Measurements from ENCODE around the gene FAAP24.
A peak's percentile ranks its signal among the peaks of the same experiment; 100 is the strongest.
"Not testable (repeated sequence)": the region's sequence is repeated elsewhere in the genome, so short reads cannot be mapped to it uniquely, and the experiment has no call there.

FAAP24 gene

GRCh38 chr19:32971012-32971595, 938 bp upstream of the FAAP24 start:
- peaks cover 2% of the 10 kb centered on the region for H3K36me3 ChIP-seq (ENCODE audit: control insufficient read depth, insufficient read depth, low read length)
- no peak for DNase-seq (ENCODE audit: extremely low read depth, insufficient read length)
- H3K4me3 ChIP-seq (replicated peaks; ENCODE audit: low read depth, low read length) = peak overlapping the region; percentile 87
- H3K27me3 ChIP-seq (replicated peaks; ENCODE audit: control insufficient read depth, insufficient read depth, low read length) = no peaks in the 10 kb centered on the region
- TF ChIP-seq, protein P1, sequence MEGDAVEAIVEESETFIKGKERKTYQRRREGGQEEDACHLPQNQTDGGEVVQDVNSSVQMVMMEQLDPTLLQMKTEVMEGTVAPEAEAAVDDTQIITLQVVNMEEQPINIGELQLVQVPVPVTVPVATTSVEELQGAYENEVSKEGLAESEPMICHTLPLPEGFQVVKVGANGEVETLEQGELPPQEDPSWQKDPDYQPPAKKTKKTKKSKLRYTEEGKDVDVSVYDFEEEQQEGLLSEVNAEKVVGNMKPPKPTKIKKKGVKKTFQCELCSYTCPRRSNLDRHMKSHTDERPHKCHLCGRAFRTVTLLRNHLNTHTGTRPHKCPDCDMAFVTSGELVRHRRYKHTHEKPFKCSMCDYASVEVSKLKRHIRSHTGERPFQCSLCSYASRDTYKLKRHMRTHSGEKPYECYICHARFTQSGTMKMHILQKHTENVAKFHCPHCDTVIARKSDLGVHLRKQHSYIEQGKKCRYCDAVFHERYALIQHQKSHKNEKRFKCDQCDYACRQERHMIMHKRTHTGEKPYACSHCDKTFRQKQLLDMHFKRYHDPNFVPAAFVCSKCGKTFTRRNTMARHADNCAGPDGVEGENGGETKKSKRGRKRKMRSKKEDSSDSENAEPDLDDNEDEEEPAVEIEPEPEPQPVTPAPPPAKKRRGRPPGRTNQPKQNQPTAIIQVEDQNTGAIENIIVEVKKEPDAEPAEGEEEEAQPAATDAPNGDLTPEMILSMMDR (IDR thresholded peaks at IDR 0.05; ENCODE audit: insufficient read depth, low read length, poor library complexity, severe bottlenecking) = no peak

GRCh38 chr19:32976223-32976805, 4.3 kb downstream of the FAAP24 start:
- TF ChIP-seq, protein P1 (IDR thresholded peaks at IDR 0.05; ENCODE audit: insufficient read depth, low read length, poor library complexity, severe bottlenecking) = peak; percentile 74
- Histone ChIP-seq H3K4me3 (replicated peaks; ENCODE audit: low read depth, low read length) (no peak overlapping the region), H3K27me3 (replicated peaks; ENCODE audit: control insufficient read depth, insufficient read depth, low read length) (no peaks in the 10 kb centered on the region), H3K36me3 (ENCODE audit: control insufficient read depth, insufficient read depth, low read length) (peaks cover 4% of the 10 kb centered on the region)
- no peak for DNase-seq (ENCODE audit: extremely low read depth, insufficient read length)

DNA sequence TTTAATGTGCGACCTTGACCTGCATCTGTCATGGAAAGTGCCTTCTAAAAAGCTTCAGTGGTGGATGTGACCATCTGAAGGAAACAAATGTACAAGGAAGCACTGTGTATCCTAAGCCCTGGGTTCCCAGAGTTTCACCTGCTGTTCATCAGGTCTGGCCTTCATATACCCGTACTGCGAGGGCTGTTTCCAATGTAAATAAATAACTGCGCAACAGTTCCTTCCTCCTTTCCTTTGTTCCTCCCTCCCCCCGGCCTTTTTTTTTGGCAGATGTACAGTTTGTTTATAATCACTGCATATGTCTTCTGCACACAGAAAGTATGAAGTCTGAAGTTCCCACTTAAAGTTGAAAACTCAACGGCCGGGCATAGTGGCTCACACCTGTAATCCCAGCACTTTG, 5.2 kb downstream of the FAAP24 start:
- no peak for DNase-seq (ENCODE audit: extremely low read depth, insufficient read length)
- Histone ChIP-seq H3K27me3 (replicated peaks; ENCODE audit: control insufficient read depth, insufficient read depth, low read length) (no peaks in the 10 kb centered on the region), H3K4me3 (replicated peaks; ENCODE audit: low read depth, low read length) (no peak overlapping the region), H3K36me3 (ENCODE audit: control insufficient read depth, insufficient read depth, low read length) (peaks cover 4% of the 10 kb centered on the region)
- TF ChIP-seq, protein P1 (IDR thresholded peaks at IDR 0.05; ENCODE audit: insufficient read depth, low read length, poor library complexity, severe bottlenecking) = no peak

DNA sequence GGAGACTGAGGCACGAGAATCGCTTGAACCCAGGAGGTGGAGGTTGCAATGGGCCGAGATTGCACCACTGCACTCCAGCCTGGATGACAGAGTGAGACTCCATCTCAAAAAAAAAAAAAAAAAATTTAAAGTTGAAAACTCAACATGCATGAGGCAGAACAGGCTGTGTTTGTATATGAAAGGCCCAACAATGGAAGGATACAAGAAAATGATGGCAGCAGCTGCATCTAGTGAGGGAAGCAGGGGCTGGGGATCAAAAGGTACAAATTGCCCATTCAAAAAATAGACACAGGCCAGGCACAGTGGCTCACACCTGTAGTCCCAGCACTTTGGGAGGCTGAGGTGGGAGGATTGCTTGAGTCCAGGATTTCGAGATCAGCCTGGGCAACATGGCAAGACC, 5.8 kb downstream of the FAAP24 start:
- H3K27me3 ChIP-seq (replicated peaks; ENCODE audit: control insufficient read depth, insufficient read depth, low read length); H3K4me3 ChIP-seq (replicated peaks; ENCODE audit: low read depth, low read length); DNase-seq (ENCODE audit: extremely low read depth, insufficient read length); H3K36me3 ChIP-seq (ENCODE audit: control insufficient read depth, insufficient read depth, low read length): not testable (repeated sequence)

DNA sequence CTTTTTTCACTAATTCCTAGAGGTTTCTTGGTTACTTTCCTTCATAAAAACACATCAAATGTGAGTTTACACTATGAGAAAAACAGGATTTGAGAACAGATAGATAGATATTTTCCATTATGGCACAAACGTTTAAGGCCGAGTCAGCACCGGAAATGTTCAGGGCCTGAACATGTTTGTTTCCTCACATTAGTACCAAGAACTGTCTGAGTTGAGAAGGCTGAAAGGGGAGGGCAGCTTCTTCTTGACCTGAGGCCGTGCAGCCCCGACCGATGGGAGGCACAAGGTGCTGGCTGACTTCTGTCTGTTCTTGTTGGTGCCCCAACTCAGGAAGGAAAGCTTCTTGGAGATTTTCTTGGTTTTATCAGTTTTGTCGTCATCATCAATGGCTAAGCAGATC, 7.8 kb downstream of the FAAP24 start:
- not testable (repeated sequence) for H3K4me3 ChIP-seq (replicated peaks; ENCODE audit: low read depth, low read length); H3K36me3 ChIP-seq (ENCODE audit: control insufficient read depth, insufficient read depth, low read length); DNase-seq (ENCODE audit: extremely low read depth, insufficient read length); H3K27me3 ChIP-seq (replicated peaks; ENCODE audit: control insufficient read depth, insufficient read depth, low read length)

DNA sequence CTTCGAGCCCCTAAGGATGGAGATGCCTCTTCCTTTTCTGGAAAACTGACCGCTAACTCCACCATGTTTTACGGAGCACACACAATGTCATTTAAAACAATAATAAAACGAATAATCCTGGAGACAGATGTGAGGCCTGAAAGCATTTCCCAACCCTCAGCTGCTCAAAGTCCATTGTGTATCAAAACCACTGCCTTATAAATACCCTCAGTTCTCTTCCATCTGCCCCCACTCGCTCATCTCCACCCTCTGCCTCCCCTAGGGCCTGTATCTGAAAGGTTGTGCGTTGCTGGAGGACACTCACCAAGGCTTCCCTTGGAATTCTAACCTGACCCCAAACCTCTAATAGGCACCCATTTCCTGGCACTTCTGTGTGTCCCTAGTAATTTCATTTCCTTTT, 10.4 kb downstream of the FAAP24 start:
- not testable (repeated sequence) for DNase-seq (ENCODE audit: extremely low read depth, insufficient read length); H3K36me3 ChIP-seq (ENCODE audit: control insufficient read depth, insufficient read depth, low read length); H3K27me3 ChIP-seq (replicated peaks; ENCODE audit: control insufficient read depth, insufficient read depth, low read length); H3K4me3 ChIP-seq (replicated peaks; ENCODE audit: low read depth, low read length)

- H3K4me3 ChIP-seq (replicated peaks; ENCODE audit: low read depth, low read length); H3K36me3 ChIP-seq (ENCODE audit: control insufficient read depth, insufficient read depth, low read length); DNase-seq (ENCODE audit: extremely low read depth, insufficient read length); H3K27me3 ChIP-seq (replicated peaks; ENCODE audit: control insufficient read depth, insufficient read depth, low read length): not testable (repeated sequence)
Observed at GRCh38 chr19:32988254-32988653, 16.2 kb downstream of the FAAP24 start.

GRCh38 chr19:32988724-32989123, 16.7 kb downstream of the FAAP24 start:
- H3K36me3 ChIP-seq (ENCODE audit: control insufficient read depth, insufficient read depth, low read length) = no peaks in the 10 kb centered on the region
- DNase-seq (ENCODE audit: extremely low read depth, insufficient read length) = no peak
- no peak overlapping the region for H3K4me3 ChIP-seq (replicated peaks; ENCODE audit: low read depth, low read length)
- no peaks in the 10 kb centered on the region for H3K27me3 ChIP-seq (replicated peaks; ENCODE audit: control insufficient read depth, insufficient read depth, low read length)
- TF ChIP-seq, protein P1 (IDR thresholded peaks at IDR 0.05; ENCODE audit: insufficient read depth, low read length, poor library complexity, severe bottlenecking) = no peak

DNA sequence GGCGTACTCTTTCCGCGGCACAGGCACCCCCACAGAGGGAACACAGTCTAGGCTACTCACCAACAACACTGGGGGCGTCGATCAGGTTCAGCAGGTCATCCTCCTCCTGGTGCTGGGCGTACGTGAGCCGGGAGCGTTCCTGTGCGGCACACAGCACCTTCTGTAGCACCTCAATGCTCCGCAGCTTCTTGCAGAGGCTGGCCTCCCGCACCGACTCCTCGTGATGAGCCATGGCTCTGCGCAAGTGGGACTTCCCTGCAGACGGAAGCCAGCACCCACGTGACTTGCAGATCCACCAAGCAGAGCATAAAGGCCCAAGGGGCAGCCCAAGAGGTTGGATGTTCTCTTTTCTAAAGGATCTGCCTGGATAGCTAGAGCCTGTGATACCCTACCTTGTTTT, 23.9 kb downstream of the FAAP24 start:
- not testable (repeated sequence) for DNase-seq (ENCODE audit: extremely low read depth, insufficient read length); H3K4me3 ChIP-seq (replicated peaks; ENCODE audit: low read depth, low read length); H3K27me3 ChIP-seq (replicated peaks; ENCODE audit: control insufficient read depth, insufficient read depth, low read length); H3K36me3 ChIP-seq (ENCODE audit: control insufficient read depth, insufficient read depth, low read length)

DNA sequence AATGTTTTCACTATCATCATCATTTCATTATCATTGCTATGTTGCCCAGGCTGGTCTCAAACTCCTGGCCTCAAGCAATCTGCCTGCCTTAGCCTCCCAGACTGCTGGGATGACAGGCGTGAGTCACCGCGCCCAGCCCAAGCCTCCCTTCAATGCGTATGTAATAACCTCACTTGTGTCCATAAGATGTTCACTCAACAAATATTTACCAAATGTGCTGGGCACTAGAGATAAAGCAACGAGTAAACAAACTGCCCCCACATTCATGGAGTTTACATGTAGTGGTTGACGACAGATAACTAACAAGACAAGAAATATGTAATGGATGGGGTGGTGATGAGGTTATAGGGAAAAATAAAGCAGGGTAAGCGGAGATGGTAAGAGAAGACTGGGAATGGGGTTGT, 25.0 kb downstream of the FAAP24 start:
- not testable (repeated sequence) for H3K36me3 ChIP-seq (ENCODE audit: control insufficient read depth, insufficient read depth, low read length); H3K27me3 ChIP-seq (replicated peaks; ENCODE audit: control insufficient read depth, insufficient read depth, low read length); DNase-seq (ENCODE audit: extremely low read depth, insufficient read length); H3K4me3 ChIP-seq (replicated peaks; ENCODE audit: low read depth, low read length)
